ENCODE results near the gene MAGI2. TPM values are rescaled to one million over a fixed set of nuclear protein-coding genes. Genes with fewer than 3 reads are reported as not detected.

MAGI2 gene
- total RNA-seq, 1 experiment from 2014 or later: 0.25 TPM

- H3K4me3 Mint-ChIP-seq (ENCODE audit: unreplicated experiment): no peak overlapping the region
- no peak for DNase-seq
- no TSS peak for BruUV-seq (replicated peaks)
- H3K4me1 Mint-ChIP-seq (ENCODE audit: low read depth, unreplicated experiment): no peaks in the 10 kb centered on the region
- no peaks in the 10 kb centered on the region for H3K36me3 Mint-ChIP-seq (ENCODE audit: insufficient read depth, unreplicated experiment)
- no peaks in the 10 kb centered on the region for H3K9me3 Mint-ChIP-seq (ENCODE audit: unreplicated experiment)
- Histone ChIP-seq H3K4me1 (no peaks in the 10 kb centered on the region), H3K9me3 (no peaks in the 10 kb centered on the region), H3K27me3 (replicated peaks; ENCODE audit: control insufficient read depth, insufficient read depth, low read length) (no peaks in the 10 kb centered on the region), H3K4me3 (ENCODE audit: low read depth, low read length) (no peak overlapping the region), H3K36me3 (ENCODE audit: control insufficient read depth, insufficient read depth, low read length) (no peaks in the 10 kb centered on the region)
- ChIA-PET CTCF (no interaction called here), POLR2A (no interaction called here)
- no peak for TF ChIP-seq CTCF (IDR thresholded peaks at IDR 0.05; ENCODE audit: insufficient read depth in 1 of 2, low read depth in 1 of 2, low read length in 1 of 2, severe bottlenecking in 1 of 2, unreplicated experiment in 1 of 2)
- intact Hi-C loops (cut with micrococcal nuclease; ENCODE audit: unreplicated experiment): no loop called here
- no peak overlapping the region for H3K27ac Mint-ChIP-seq (ENCODE audit: unreplicated experiment)
- H3K27me3 Mint-ChIP-seq (ENCODE audit: insufficient read depth, unreplicated experiment): peaks cover 6% of the 10 kb centered on the region
Measured at GRCh38 chr7:78803501-78804127, 649.9 kb downstream of the MAGI2 start.

GRCh38 chr7:78794101-78794500, 659.4 kb downstream of the MAGI2 start:
- intact Hi-C loops (cut with micrococcal nuclease; ENCODE audit: unreplicated experiment): no loop called here
- POLR2A ChIA-PET: no interaction called here
- H3K27ac Mint-ChIP-seq (ENCODE audit: unreplicated experiment): no peak overlapping the region

GRCh38 chr7:78792624-78793023, 660.8 kb downstream of the MAGI2 start:
- Mint-ChIP-seq H3K4me1 (ENCODE audit: low read depth, unreplicated experiment) (no peaks in the 10 kb centered on the region), H3K27me3 (ENCODE audit: insufficient read depth, unreplicated experiment) (peaks cover 2% of the 10 kb centered on the region), H3K9me3 (ENCODE audit: unreplicated experiment) (no peaks in the 10 kb centered on the region), H3K4me3 (ENCODE audit: unreplicated experiment) (no peak overlapping the region), H3K27ac (ENCODE audit: unreplicated experiment) (no peak overlapping the region), H3K36me3 (ENCODE audit: insufficient read depth, unreplicated experiment) (no peaks in the 10 kb centered on the region)
- DNase-seq: no peak
- ChIA-PET CTCF (no interaction called here), POLR2A (no interaction called here)
- Histone ChIP-seq H3K4me1 (no peaks in the 10 kb centered on the region), H3K36me3 (ENCODE audit: control insufficient read depth, insufficient read depth, low read length) (no peaks in the 10 kb centered on the region), H3K27me3 (replicated peaks; ENCODE audit: control insufficient read depth, insufficient read depth, low read length) (no peaks in the 10 kb centered on the region), H3K9me3 (no peaks in the 10 kb centered on the region), H3K4me3 (ENCODE audit: low read depth, low read length) (no peak overlapping the region)
- intact Hi-C loops (cut with micrococcal nuclease; ENCODE audit: unreplicated experiment): no loop called here
- BruUV-seq (replicated peaks): no TSS peak
- TF ChIP-seq CTCF (IDR thresholded peaks at IDR 0.05; ENCODE audit: insufficient read depth in 1 of 2, low read depth in 1 of 2, low read length in 1 of 2, severe bottlenecking in 1 of 2, unreplicated experiment in 1 of 2): no peak

More at GRCh38 chr7:78794101-78794500, 659.4 kb downstream of the MAGI2 start:
- Histone ChIP-seq H3K36me3 (ENCODE audit: control insufficient read depth, insufficient read depth, low read length) (no peaks in the 10 kb centered on the region), H3K4me1 (no peaks in the 10 kb centered on the region), H3K27me3 (replicated peaks; ENCODE audit: control insufficient read depth, insufficient read depth, low read length) (no peaks in the 10 kb centered on the region), H3K4me3 (ENCODE audit: low read depth, low read length) (no peak overlapping the region), H3K9me3 (no peaks in the 10 kb centered on the region)
- H3K4me3 Mint-ChIP-seq (ENCODE audit: unreplicated experiment): no peak overlapping the region
- BruUV-seq (replicated peaks): no TSS peak
- DNase-seq: no peak
- H3K4me1 Mint-ChIP-seq (ENCODE audit: low read depth, unreplicated experiment): no peaks in the 10 kb centered on the region
- H3K27me3 Mint-ChIP-seq (ENCODE audit: insufficient read depth, unreplicated experiment): peaks cover 2% of the 10 kb centered on the region
- CTCF ChIA-PET: no interaction called here
- TF ChIP-seq CTCF (IDR thresholded peaks at IDR 0.05; ENCODE audit: insufficient read depth in 1 of 2, low read depth in 1 of 2, low read length in 1 of 2, severe bottlenecking in 1 of 2, unreplicated experiment in 1 of 2): no peak
- H3K36me3 Mint-ChIP-seq (ENCODE audit: insufficient read depth, unreplicated experiment): no peaks in the 10 kb centered on the region
- H3K9me3 Mint-ChIP-seq (ENCODE audit: unreplicated experiment): no peaks in the 10 kb centered on the region
